Esophagus squamous epithelium (tissue), 4 donors: ENCODE data around the gene C12orf42.

Source experiments
- POLR2A ChIP-seq, 4 donors: fragments of 450-650 bp; IDR thresholded peaks; one replicate each; pipeline ENCODE4 v1.6.1; 2017; ENCODE audit warnings: antibody characterized with exemption in 4 of 4, mild to moderate bottlenecking in 4 of 4, moderate library complexity in 3 of 4
- TF ChIP-seq, protein P1 (sequence below), 6 experiments: fragments of 450-650 bp in 4 of 6; fragments of 200-600 bp in 2 of 6; sonication (generic) in 2 of 6; IDR thresholded peaks; one replicate each; pipeline ENCODE4 v1.5.1; 2016 to 2019; ENCODE audit warnings: antibody characterized with exemption in 6 of 6, mild to moderate bottlenecking in 4 of 6, moderate library complexity in 4 of 6

DNA sequence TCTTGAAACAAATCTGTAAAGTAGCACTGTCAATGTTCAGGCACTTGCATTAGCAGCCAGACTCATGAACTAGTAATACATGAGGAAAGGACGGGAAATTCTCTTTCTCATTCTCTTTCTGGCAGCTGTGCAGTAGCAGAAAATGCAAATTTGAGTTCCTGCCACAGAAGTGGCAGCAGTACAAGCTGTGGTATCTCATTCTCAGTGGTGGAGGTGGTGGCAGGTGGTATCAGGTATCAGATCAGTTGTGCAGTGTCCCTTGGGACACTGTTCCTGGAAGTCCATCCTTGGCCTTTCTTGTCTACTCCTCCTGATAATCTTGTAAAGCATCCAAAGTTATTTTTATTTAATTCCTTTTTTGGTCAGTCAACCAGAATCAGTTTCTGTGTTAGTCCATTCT, 103.0 kb downstream of the C12orf42 start:
- TF ChIP-seq, protein P1, sequence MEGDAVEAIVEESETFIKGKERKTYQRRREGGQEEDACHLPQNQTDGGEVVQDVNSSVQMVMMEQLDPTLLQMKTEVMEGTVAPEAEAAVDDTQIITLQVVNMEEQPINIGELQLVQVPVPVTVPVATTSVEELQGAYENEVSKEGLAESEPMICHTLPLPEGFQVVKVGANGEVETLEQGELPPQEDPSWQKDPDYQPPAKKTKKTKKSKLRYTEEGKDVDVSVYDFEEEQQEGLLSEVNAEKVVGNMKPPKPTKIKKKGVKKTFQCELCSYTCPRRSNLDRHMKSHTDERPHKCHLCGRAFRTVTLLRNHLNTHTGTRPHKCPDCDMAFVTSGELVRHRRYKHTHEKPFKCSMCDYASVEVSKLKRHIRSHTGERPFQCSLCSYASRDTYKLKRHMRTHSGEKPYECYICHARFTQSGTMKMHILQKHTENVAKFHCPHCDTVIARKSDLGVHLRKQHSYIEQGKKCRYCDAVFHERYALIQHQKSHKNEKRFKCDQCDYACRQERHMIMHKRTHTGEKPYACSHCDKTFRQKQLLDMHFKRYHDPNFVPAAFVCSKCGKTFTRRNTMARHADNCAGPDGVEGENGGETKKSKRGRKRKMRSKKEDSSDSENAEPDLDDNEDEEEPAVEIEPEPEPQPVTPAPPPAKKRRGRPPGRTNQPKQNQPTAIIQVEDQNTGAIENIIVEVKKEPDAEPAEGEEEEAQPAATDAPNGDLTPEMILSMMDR (IDR thresholded peaks at IDR 0.05): no peak
- TF ChIP-seq POLR2A (IDR thresholded peaks at IDR 0.05): no peak
